ENCODE data around the gene TEX11. TPM values are rescaled to one million over a fixed set of nuclear protein-coding genes. Genes with fewer than 3 reads are reported as not detected.
"Not testable (repeated sequence)": the region's sequence is repeated elsewhere in the genome, so short reads cannot be mapped to it uniquely, and the experiment has no call there.

TEX11 gene
- total RNA-seq, 4 donors from 2014 or later, result not detected

DNA sequence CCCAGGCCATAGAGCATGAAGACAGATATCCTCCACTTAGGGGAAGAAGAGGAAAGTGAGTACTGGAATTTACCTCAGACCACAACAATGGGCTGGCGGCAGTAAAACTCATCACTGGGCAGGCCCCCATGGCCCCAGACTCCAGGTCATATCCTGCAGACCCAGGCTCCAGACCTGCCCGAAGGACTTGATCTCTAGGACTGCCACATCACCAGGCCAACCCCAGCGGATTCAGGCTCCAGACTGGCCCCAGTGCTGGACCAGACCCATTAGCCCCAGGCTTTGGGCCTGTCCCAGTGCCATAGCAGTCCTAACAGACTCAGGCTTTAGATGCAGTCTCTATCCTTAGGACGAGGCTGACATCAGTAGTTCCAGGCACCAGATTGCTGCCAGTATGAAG lies 273.3 kb downstream of the TEX11 start:
- no peak overlapping the region for H3K4me3 ChIP-seq (ENCODE audit: low read depth, poor library complexity, severe bottlenecking)
- intact Hi-C loops (cut with DNase I; ENCODE audit: low total_unique reads), result no loop called here
- WGBS, 2 donors, result 71 to 81% methylated on average over 3 to 4 of the region's 4 CpGs
- DNase-seq (ENCODE audit: low spot score in 2 of 2), result no peak
- no peak for TF ChIP-seq POLR2A (IDR thresholded peaks at IDR 0.05)
- TF ChIP-seq, protein P1, sequence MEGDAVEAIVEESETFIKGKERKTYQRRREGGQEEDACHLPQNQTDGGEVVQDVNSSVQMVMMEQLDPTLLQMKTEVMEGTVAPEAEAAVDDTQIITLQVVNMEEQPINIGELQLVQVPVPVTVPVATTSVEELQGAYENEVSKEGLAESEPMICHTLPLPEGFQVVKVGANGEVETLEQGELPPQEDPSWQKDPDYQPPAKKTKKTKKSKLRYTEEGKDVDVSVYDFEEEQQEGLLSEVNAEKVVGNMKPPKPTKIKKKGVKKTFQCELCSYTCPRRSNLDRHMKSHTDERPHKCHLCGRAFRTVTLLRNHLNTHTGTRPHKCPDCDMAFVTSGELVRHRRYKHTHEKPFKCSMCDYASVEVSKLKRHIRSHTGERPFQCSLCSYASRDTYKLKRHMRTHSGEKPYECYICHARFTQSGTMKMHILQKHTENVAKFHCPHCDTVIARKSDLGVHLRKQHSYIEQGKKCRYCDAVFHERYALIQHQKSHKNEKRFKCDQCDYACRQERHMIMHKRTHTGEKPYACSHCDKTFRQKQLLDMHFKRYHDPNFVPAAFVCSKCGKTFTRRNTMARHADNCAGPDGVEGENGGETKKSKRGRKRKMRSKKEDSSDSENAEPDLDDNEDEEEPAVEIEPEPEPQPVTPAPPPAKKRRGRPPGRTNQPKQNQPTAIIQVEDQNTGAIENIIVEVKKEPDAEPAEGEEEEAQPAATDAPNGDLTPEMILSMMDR (IDR thresholded peaks at IDR 0.05), result no peak

DNA sequence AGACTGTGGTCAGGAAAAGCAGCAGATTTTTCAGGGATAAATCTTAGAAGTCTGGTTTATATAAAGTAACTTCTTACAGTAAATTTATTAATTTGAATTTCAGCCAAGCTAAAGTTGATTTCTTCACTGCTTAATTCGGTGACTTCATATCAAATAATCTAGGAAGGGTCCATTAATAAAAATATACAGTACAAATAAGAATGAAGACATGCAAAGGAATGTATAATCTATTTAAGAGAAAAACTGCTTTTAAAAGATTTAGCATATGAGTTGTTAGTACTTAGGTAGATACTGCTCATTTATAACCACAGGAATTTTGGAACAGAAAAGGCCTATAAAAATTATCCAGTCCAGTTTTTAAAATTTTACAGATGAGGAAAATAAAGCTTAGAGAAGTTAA lies 286.8 kb downstream of the TEX11 start:
- no peak for TF ChIP-seq POLR2A (IDR thresholded peaks at IDR 0.05)
- TF ChIP-seq, protein P1 (IDR thresholded peaks at IDR 0.05), result no peak
- intact Hi-C loops (cut with DNase I; ENCODE audit: low total_unique reads), result no loop called here
- H3K4me3 ChIP-seq (ENCODE audit: low read depth, poor library complexity, severe bottlenecking), result no peak overlapping the region
- DNase-seq (ENCODE audit: low spot score in 2 of 2), result no peak
- WGBS, 2 donors, result 64 to 81% methylated on average over 1 of the region's 1 CpG

DNA sequence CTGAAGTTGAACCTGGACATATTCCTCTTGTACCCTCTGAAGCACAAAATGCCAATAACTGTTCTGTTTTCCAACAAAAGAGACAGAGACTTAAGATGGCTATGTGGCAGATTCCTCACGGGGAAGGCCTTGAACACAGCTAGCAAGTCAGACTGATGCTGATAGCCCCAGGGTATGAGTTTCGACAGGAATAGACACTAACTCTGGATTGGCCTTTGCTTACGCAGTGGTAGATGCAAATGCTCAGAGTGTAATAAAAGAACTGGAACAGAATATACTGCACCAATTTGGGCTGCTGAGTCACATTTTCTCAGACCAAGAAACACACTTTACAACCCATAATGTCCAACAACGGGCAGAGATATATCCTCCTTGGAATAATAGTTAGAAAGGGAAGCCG lies 290.0 kb downstream of the TEX11 start:
- 65 to 66% methylated on average over 5 of the region's 5 CpGs for WGBS, 2 donors
- no peak for DNase-seq (ENCODE audit: low spot score in 2 of 2)
- intact Hi-C loops (cut with DNase I; ENCODE audit: low total_unique reads), result no loop called here

DNA sequence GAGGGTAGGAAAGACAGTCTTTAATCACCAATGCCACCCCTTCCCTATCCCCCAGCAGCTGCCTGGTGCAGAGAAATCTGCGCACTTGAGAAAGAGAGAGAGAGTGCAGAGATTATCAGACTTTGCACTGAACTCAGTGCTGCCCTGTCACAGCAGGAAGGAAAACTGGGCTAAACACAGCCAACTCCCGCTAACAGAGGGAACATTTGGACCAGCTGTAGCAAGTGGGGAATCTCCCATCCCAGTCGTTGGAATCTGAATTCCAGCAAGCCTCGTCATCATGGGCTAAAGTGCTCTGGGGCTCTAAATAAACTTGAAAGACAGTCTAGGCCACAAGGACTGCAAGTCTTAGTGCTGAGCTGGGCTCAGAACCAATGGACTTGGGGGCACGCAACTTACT lies 295.2 kb downstream of the TEX11 start:
- DNase-seq (ENCODE audit: low spot score in 2 of 2), result no peak
- 43 to 65% methylated on average over 4 to 5 of the region's 5 CpGs for whole genome bisulfite sequencing, 2 donors
- TF ChIP-seq, protein P1 (IDR thresholded peaks at IDR 0.05), result no peak
- TF ChIP-seq POLR2A (IDR thresholded peaks at IDR 0.05), result no peak
- intact Hi-C loops (cut with DNase I; ENCODE audit: low total_unique reads), result no loop called here
- no peak overlapping the region for H3K4me3 ChIP-seq (ENCODE audit: low read depth, poor library complexity, severe bottlenecking)

More for the DNA sequence above, 290.0 kb downstream of the TEX11 start:
- H3K4me3 ChIP-seq (ENCODE audit: low read depth, poor library complexity, severe bottlenecking), result no peak overlapping the region
- TF ChIP-seq, protein P1 (IDR thresholded peaks at IDR 0.05), result no peak
- no peak for TF ChIP-seq POLR2A (IDR thresholded peaks at IDR 0.05)

DNA sequence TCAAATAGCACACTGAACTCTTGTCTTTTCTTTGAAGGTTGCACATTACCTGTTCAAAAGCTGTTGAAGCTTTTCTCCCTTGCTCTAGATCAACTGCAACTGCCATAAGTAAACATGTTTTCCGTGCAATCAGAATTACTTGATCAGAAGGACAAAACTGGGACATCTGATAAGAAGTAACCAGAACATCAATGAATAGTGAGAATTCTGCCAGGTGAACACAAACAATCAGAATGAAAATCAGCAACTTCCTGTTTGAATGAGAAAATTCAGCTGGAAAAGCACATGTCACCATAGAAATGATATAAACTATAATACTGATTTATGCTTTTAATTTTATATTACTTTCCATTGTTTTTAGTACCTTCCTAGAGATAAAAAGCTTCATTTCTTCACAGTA lies 303.2 kb downstream of the TEX11 start:
- TF ChIP-seq POLR2A (IDR thresholded peaks at IDR 0.05), result no peak
- TF ChIP-seq, protein P1 (IDR thresholded peaks at IDR 0.05), result no peak
- intact Hi-C loops (cut with DNase I; ENCODE audit: low total_unique reads), result no loop called here
- WGBS, 2 donors, result 47 to 58% methylated on average over 1 of the region's 1 CpG

DNA sequence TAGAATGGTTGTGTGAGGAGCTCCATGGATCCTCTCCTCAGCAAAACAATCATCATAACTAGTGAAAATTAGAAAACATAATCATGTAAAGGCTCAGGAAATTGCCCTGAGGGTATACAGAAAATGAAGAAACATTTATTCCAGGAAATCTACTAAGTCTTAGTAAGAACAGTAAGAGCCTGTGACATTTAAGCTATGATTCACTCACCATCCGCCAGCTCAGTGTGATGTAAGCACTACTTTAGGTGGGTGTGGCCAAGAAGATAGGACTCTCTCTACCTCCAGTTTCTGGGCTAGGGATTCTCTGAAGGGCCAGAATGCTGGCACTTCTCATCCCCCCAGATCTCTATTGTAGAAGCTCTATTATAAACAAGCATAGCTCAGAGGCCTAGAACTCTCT lies 316.4 kb downstream of the TEX11 start:
- 50 to 53% methylated on average over 1 of the region's 1 CpG for WGBS, 2 donors
- intact Hi-C loops (cut with DNase I; ENCODE audit: low total_unique reads), result no loop called here
- TF ChIP-seq, protein P1 (IDR thresholded peaks at IDR 0.05), result no peak
- no peak for TF ChIP-seq POLR2A (IDR thresholded peaks at IDR 0.05)
- no peak overlapping the region for H3K4me3 ChIP-seq (ENCODE audit: low read depth, poor library complexity, severe bottlenecking)
- DNase-seq (ENCODE audit: low spot score in 2 of 2), result no peak

More for the DNA sequence above, 303.2 kb downstream of the TEX11 start:
- no peak overlapping the region for H3K4me3 ChIP-seq (ENCODE audit: low read depth, poor library complexity, severe bottlenecking)
- no peak for DNase-seq (ENCODE audit: low spot score in 2 of 2)

DNA sequence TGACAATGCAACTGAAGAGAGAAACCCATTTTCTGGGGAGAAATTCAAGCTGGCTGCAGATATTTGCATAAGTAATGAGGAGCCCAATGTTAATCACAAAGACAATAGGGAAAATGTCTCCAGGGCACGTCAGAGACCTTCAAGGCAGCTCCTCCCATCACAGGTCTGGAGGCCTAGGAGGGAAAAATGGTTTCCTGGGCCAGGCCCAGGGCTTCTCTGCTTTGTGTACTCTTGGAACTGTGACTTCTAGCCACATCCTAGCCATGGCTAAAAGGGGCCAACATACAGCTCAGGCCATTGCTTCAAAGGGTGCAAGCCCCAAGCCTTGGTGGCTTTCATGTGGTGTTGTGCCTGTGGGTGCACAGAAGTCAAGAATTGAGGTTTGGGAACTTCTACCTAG lies 321.4 kb downstream of the TEX11 start:
- intact Hi-C loops (cut with DNase I; ENCODE audit: low total_unique reads); H3K4me3 ChIP-seq (ENCODE audit: low read depth, poor library complexity, severe bottlenecking); DNase-seq (ENCODE audit: low spot score in 2 of 2): not testable (repeated sequence)
- WGBS, 2 donors, result 11 to 27% methylated on average over 1 of the region's 1 CpG

Measured in lower leg skin (tissue), 4 donors.